HCT116 (cell line): Measurements from ENCODE around the gene MAP1S. TPM values are rescaled to one million over a fixed set of nuclear protein-coding genes. Genes with fewer than 3 reads are reported as not detected.

Source experiments
- ATAC-seq: fragments of 200-7000 bp; cut with Tn5 transposase; 2 replicates; pipeline ENCODE4 v1.9.1; 2020; ENCODE audit warnings: mild to moderate bottlenecking, moderate library complexity
- BruUV-seq: library from RNA; stranded (reverse); fragments of 400-500 nt; replicated peaks from 2 replicates; lab custom pipeline; 2021; lab: Mats Ljungman, UMichigan
- CTCF ChIA-PET: fragments of 300-600 bp; sonication (Branson Sonifier 250); formaldehyde crosslinking; loops from one replicate; lab custom pipeline; 2021; ENCODE audit warnings: antibody characterized with exemption; lab: Charles Lee
- POLR2A ChIA-PET: fragments of 300-600, 350-600 bp; sonication (Branson Sonifier 250); formaldehyde crosslinking; loops from one replicate; lab custom pipeline; 2021; ENCODE audit warnings: antibody characterized with exemption; lab: Charles Lee
- RAD21 ChIA-PET, 2 experiments: fragments of 300-600 bp; sonication (Branson Sonifier 250); formaldehyde crosslinking; loops; one replicate each; lab custom pipeline; 2023; ENCODE audit warnings: low total read pairs in 2 of 2; ENCODE audit not compliant: uncharacterized antibody in 2 of 2, unreplicated experiment in 2 of 2, low non-redundant PET in 1 of 2; lab: Charles Lee
- DNase-seq: peaks from one replicate; pipeline ENCODE4 v3.0.0-alpha.2; 2010; ENCODE audit warnings: low read depth, low spot score
- H2AFZ ChIP-seq: fragments of 200-600 bp; shearing (Covaris generic), sonication (generic); 2 replicates; pipeline ENCODE4 v1.6.1; 2017; ENCODE audit warnings: low read depth, mixed run types, mixed read lengths, antibody characterized with exemption, low read length; ENCODE audit not compliant: poor library complexity, severe bottlenecking
- H3K27ac ChIP-seq: 2 replicates; pipeline ENCODE4 v1.5.1; 2012; ENCODE audit warnings: low read depth, low read length
- H3K27me3 ChIP-seq: fragments of 200-600 bp; sonication (generic); 2 replicates; pipeline ENCODE4 v1.6.1; 2016; ENCODE audit warnings: mixed run types, low read length, mixed read lengths; ENCODE audit not compliant: insufficient read depth
- H3K36me3 ChIP-seq, 2 experiments: fragments of 200-500 bp in 1 of 2; fragments of 200-600 bp in 1 of 2; sonication (Bioruptor generic) in 1 of 2; sonication (generic) in 1 of 2; 2 replicates each; pipeline versions ENCODE4 v1.5.1 to v1.6.1; 2014 to 2016; ENCODE audit warnings: low read length in 2 of 2, inconsistent platforms in 1 of 2, mixed read lengths in 1 of 2, mixed run types in 1 of 2; ENCODE audit not compliant: insufficient read depth in 2 of 2, control insufficient read depth in 1 of 2
- H3K4me1 ChIP-seq, 2 experiments: fragments of 200-600 bp in 1 of 2; sonication (generic) in 1 of 2; 2 replicates each; pipeline versions ENCODE4 v1.5.1 to v1.6.1; 2012 to 2017; ENCODE audit warnings: low read length in 2 of 2, inconsistent platforms in 1 of 2, mild to moderate bottlenecking in 1 of 2, mixed read lengths in 1 of 2, mixed run types in 1 of 2, moderate library complexity in 1 of 2; ENCODE audit not compliant: insufficient read depth in 2 of 2, control insufficient read depth in 1 of 2
- H3K4me2 ChIP-seq: fragments of 200-600 bp; sonication (generic); 2 replicates; pipeline ENCODE4 v1.6.1; 2017; ENCODE audit warnings: mixed run types, low read length, mixed read lengths
- H3K4me3 ChIP-seq, 2 experiments: fragments of 200-600 bp in 1 of 2; sonication (generic) in 1 of 2; replicated peaks in 1 of 2; 2 replicates each; pipeline ENCODE4 v1.5.1; 2011 to 2016; ENCODE audit warnings: low read length in 2 of 2, control low read depth in 1 of 2, low read depth in 1 of 2, mild to moderate bottlenecking in 1 of 2, mixed read lengths in 1 of 2, mixed run types in 1 of 2
- H3K79me2 ChIP-seq: fragments of 200-600 bp; sonication (generic); 2 replicates; pipeline ENCODE4 v1.6.1; 2017; ENCODE audit warnings: mild to moderate bottlenecking, mixed run types, low read length, moderate library complexity, mixed read lengths; ENCODE audit not compliant: insufficient read depth
- H3K9ac ChIP-seq: fragments of 200-600 bp; sonication (generic); 2 replicates; pipeline ENCODE4 v1.6.1; 2016; ENCODE audit warnings: low read length, mixed read lengths
- H3K9me2 ChIP-seq: fragments of 200-600 bp; sonication (generic), shearing (Covaris generic); 2 replicates; pipeline ENCODE4 v1.6.1; 2017; ENCODE audit warnings: mixed run types, mild to moderate bottlenecking, moderate library complexity; ENCODE audit not compliant: insufficient read depth
- H3K9me3 ChIP-seq, 2 experiments: fragments of 200-500 bp in 1 of 2; fragments of 200-600 bp in 1 of 2; sonication (Bioruptor generic) in 1 of 2; sonication (generic) in 1 of 2; 2 replicates each; pipeline ENCODE4 v1.6.1; 2014 to 2017; ENCODE audit warnings: low read length in 2 of 2, mixed read lengths in 2 of 2, inconsistent platforms in 1 of 2, low read depth in 1 of 2, mild to moderate bottlenecking in 1 of 2, mixed run types in 1 of 2, moderate library complexity in 1 of 2; ENCODE audit not compliant: control insufficient read depth in 1 of 2, insufficient read depth in 1 of 2
- H4K20me1 ChIP-seq: fragments of 200-600 bp; sonication (generic), shearing (Covaris generic); 2 replicates; pipeline ENCODE4 v1.6.1; 2017; ENCODE audit warnings: mixed run types, mild to moderate bottlenecking, moderate library complexity; ENCODE audit not compliant: insufficient read depth
- TCF7L2 ChIP-seq: IDR thresholded peaks from 2 replicates; pipeline ENCODE4 v1.7.0; 2011; ENCODE audit warnings: borderline replicate concordance, inconsistent platforms; ENCODE audit not compliant: insufficient read depth, insufficient read length; ENCODE audit errors: extremely low read depth
- ZBTB33 ChIP-seq: IDR thresholded peaks from 2 replicates; pipeline ENCODE4 v1.6.1; 2011; ENCODE audit warnings: mild to moderate bottlenecking, low read length, moderate library complexity; ENCODE audit not compliant: insufficient replicate concordance; ENCODE audit errors: extremely low read depth
- ZFX ChIP-seq: fragments of 450-650 bp; IDR thresholded peaks from 2 replicates; pipeline ENCODE4 v1.6.1; 2017
- intact Hi-C: fragments of 100-400 bp; cut with micrococcal nuclease; formaldehyde crosslinking; loops from 2 replicates; pipeline ENCODE4 v1.10.0; 2022
- total RNA-seq: library from RNA; stranded (reverse); gene quantifications from one replicate; pipeline ENCODE4 v1.2.1, GENCODE V29; 2021; ENCODE audit not compliant: unreplicated experiment
- TF ChIP-seq, protein P1 (sequence below): IDR thresholded peaks from 2 replicates; pipeline ENCODE4 v1.6.1; 2012

Gene MAP1S
- total RNA-seq, 1 experiment from 2014 or later, result 80.8 TPM

DNA sequence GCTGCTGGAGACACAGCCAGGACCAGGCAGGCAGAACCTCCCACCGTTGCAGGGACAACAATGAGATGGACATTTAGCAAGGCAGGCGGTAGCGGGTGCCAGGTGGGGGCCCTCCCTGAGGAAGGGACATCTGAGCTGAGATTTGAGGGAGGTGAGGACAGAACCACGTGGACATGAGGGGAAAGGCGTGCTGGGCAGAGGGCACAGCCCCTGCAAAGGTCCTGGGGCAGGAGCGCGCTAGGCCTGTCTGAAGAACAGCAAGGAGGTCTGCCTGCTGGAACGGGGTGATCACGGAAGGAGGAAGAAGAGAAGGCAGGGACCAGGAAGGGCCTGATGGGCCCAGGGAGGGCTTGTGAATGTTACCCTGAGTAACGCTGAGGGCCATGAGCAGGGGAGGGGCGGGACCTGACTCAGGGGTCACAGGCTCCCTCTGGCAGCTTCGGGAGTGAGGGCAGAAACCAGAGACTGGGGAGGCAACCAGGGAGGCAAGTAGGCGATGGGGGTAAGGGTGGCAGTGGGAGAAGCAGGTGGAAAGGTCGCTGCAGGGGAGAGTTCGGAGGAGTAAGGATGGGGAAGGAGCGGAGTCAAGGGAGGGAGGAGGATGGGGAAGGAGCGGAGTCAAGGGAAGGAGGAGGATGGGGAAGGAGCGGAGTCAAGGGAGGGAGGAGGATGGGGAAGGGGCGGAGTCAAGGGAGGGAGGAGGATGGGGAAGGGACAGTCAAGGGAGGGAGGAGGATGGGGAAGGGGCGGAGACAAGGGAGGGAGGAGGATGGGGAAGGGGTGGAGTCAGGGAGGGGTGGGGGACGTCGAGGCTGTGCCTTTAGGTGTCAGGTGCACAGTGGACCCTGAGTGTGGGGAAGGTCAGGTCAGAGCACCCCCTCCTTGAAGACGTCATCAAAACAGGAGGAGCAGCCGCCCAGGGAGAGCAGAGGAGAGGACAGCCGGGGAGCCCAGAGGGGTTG is 60.0 kb downstream of the MAP1S start:
- Histone ChIP-seq H3K27me3 (no peaks in the 10 kb centered on the region), H3K27ac (peak overlapping the region; percentile 87), H3K9ac (peak overlapping the region; percentile 82), H3K79me2 (no peaks in the 10 kb centered on the region), H2AFZ (no peak overlapping the region), H3K36me3 (no peaks in the 10 kb centered on the region), H3K4me1 (peaks cover 24 to 45% of the 10 kb centered on the region in 2 experiments), H3K9me2 (no peaks in the 10 kb centered on the region), H3K4me2 (peak overlapping the region; percentile 100), H3K4me3 (peak overlapping the region; percentile 55 to 70), H3K9me3 (no peaks in the 10 kb centered on the region), H4K20me1 (no peaks in the 10 kb centered on the region)
- ChIA-PET CTCF (no interaction called here), POLR2A (interaction anchor here (0.7 to 1.6 kb wide), 2 partner anchors 13 to 16 kb away, joined by 3 to 5 read pairs; partner anchors contain the start of gene B3GNT3), RAD21 (no interaction called here)
- BruUV-seq, result no TSS peak
- TF ChIP-seq, protein P1, sequence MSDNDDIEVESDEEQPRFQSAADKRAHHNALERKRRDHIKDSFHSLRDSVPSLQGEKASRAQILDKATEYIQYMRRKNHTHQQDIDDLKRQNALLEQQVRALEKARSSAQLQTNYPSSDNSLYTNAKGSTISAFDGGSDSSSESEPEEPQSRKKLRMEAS, result peak; percentile 70; the same call in 1 of the 2 replicates
- no peak for TF ChIP-seq ZBTB33
- no peak for TF ChIP-seq TCF7L2
- TF ChIP-seq ZFX, result peak; percentile 26; the same call in 1 of the 2 replicates
- ATAC-seq, result peak; percentile 48
- intact Hi-C loops, result loop anchor here (1.0 to 5.0 kb wide), 6 partner anchors 18 to 267 kb away; partner anchors contain the start of genes CCDC124 and PGLS
- peak; percentile 93 for DNase-seq
